GM12878 (cell line): Measurements from ENCODE around the gene KRT31. TPM values are rescaled to one million over a fixed set of nuclear protein-coding genes. Genes with fewer than 3 reads are reported as not detected.

ENCODE experiments used
- ATAC-seq: fragments of 200-7000 bp; cut with Tn5 transposase; 3 replicates; pipeline ENCODE4 v1.9.1; 2020; ENCODE audit warnings: mild to moderate bottlenecking, moderate library complexity
- BruUV-seq: library from RNA; stranded (reverse); fragments of 400-500 nt; replicated peaks from 2 replicates; lab custom pipeline; 2021; lab: Mats Ljungman, UMichigan
- CTCF ChIA-PET: fragments of 300-600 bp; sonication (Branson Sonifier 250); formaldehyde crosslinking; extraction: SDS; loops from one replicate; lab custom pipeline; 2021; ENCODE audit warnings: inconsistent platforms; lab: Yijun Ruan, JAX
- POLR2A ChIA-PET: fragments of 350-600 bp; formaldehyde crosslinking; extraction: SDS; loops from one replicate; lab custom pipeline; 2021; ENCODE audit warnings: inconsistent platforms; lab: Charles Lee
- RAD21 ChIA-PET: fragments of 300-600 bp; sonication (Branson Sonifier 250); formaldehyde crosslinking; loops from one replicate; lab custom pipeline; 2023; ENCODE audit warnings: antibody characterized with exemption; ENCODE audit not compliant: unreplicated experiment; lab: Charles Lee
- SMC1A ChIA-PET: fragments of 300-600 bp; sonication (Branson Sonifier 250); formaldehyde crosslinking; loops from one replicate; lab custom pipeline; 2023; ENCODE audit not compliant: unreplicated experiment, uncharacterized antibody; lab: Charles Lee
- DNase-seq: peaks from one replicate; pipeline ENCODE4 v3.0.0-alpha.2; 2011; ENCODE audit warnings: low read depth, low spot score
- FAIRE-seq: peaks from 3 replicates; lab custom pipeline; 2011; peaks lifted over from hg19 to GRCh38; lab: Jason Lieb, UNC
- H2AFZ ChIP-seq: 2 replicates; pipeline ENCODE4 v1.6.0; 2011; ENCODE audit warnings: low read depth, low read length, control low read depth; ENCODE audit not compliant: control insufficient read depth
- H3K27ac ChIP-seq: 2 replicates; pipeline ENCODE4 v1.5.1; 2011; ENCODE audit warnings: control low read depth; ENCODE audit not compliant: control insufficient read depth, insufficient read depth
- H3K27me3 ChIP-seq, 2 experiments: replicated peaks in 1 of 2; 2 replicates each; pipeline versions ENCODE4 v1.6.0 to v1.6.1; 2011; ENCODE audit warnings: low read length in 1 of 2; ENCODE audit not compliant: control insufficient read depth in 2 of 2, insufficient read depth in 2 of 2
- H3K36me3 ChIP-seq, 2 experiments: 2 replicates each; pipeline ENCODE4 v1.5.1; 2011; ENCODE audit warnings: low read length in 1 of 2; ENCODE audit not compliant: control insufficient read depth in 2 of 2, insufficient read depth in 2 of 2
- H3K4me1 ChIP-seq: 2 replicates; pipeline ENCODE4 v1.6.1; 2011; ENCODE audit warnings: mild to moderate bottlenecking, low read length, moderate library complexity, mixed read lengths; ENCODE audit not compliant: control insufficient read depth, insufficient read depth
- H3K4me2 ChIP-seq: 2 replicates; pipeline ENCODE4 v1.6.0; 2011; ENCODE audit warnings: control low read depth; ENCODE audit not compliant: control insufficient read depth, insufficient read depth
- H3K4me3 ChIP-seq: fragments of 200-600 bp; sonication (generic); 2 replicates; pipeline ENCODE4 v1.5.1; 2016
- H3K79me2 ChIP-seq: 2 replicates; pipeline ENCODE4 v1.6.0; 2011; ENCODE audit warnings: low read length; ENCODE audit not compliant: control insufficient read depth, insufficient read depth
- H3K9ac ChIP-seq: 2 replicates; pipeline ENCODE4 v1.8.0; 2011; ENCODE audit warnings: low read length, control low read depth, mixed read lengths; ENCODE audit not compliant: control insufficient read depth, insufficient read depth
- H3K9me3 ChIP-seq: replicated peaks from 3 replicates; pipeline ENCODE4 v1.5.1; 2011; ENCODE audit warnings: mild to moderate bottlenecking, low read length; ENCODE audit not compliant: control insufficient read depth, insufficient read depth
- H4K20me1 ChIP-seq: 2 replicates; pipeline ENCODE4 v1.6.0; 2011; ENCODE audit not compliant: control insufficient read depth, insufficient read depth
- BACH1 ChIP-seq: fragments of 450-650 bp; IDR thresholded peaks from 2 replicates; pipeline ENCODE4 v1.6.1; 2017; ENCODE audit warnings: mild to moderate bottlenecking, borderline replicate concordance
- BCL11A ChIP-seq: IDR thresholded peaks from 2 replicates; pipeline ENCODE4 v1.6.1; 2011; ENCODE audit warnings: low read depth, low read length
- CREB1 ChIP-seq: IDR thresholded peaks from 2 replicates; pipeline ENCODE4 v1.6.1; 2012; ENCODE audit warnings: low read depth, mild to moderate bottlenecking, inconsistent platforms
- GATAD2B ChIP-seq: fragments of 450-650 bp; conservative IDR thresholded peaks from 2 replicates; pipeline ENCODE4 v1.6.1; 2017; ENCODE audit warnings: low read depth, mild to moderate bottlenecking, moderate library complexity
- HDGF ChIP-seq: fragments of 450-650 bp; IDR thresholded peaks from 2 replicates; pipeline ENCODE4 v1.6.1; 2016; ENCODE audit warnings: antibody characterized with exemption
- HSF1 ChIP-seq: fragments of 150-350 bp; IDR thresholded peaks from 2 replicates; pipeline ENCODE4 v1.6.1; 2014; ENCODE audit warnings: mild to moderate bottlenecking, low read depth, low read length
- IKZF1 ChIP-seq: fragments of 450-650 bp; conservative IDR thresholded peaks from 2 replicates; pipeline ENCODE4 v1.6.1; 2017; ENCODE audit warnings: antibody characterized with exemption, mild to moderate bottlenecking
- KLF5 ChIP-seq: fragments of 450-650 bp; IDR thresholded peaks from 2 replicates; pipeline ENCODE4 v1.6.1; 2014; ENCODE audit warnings: mild to moderate bottlenecking; ENCODE audit not compliant: partially characterized antibody
- MAX ChIP-seq: IDR thresholded peaks from 2 replicates; pipeline ENCODE4 v1.6.1; 2012; ENCODE audit warnings: low read depth, low read length, improper control_type of control experiment
- MEF2B ChIP-seq: fragments of 450-650 bp; IDR thresholded peaks from 2 replicates; pipeline ENCODE4 v1.6.1; 2018; ENCODE audit warnings: mild to moderate bottlenecking, moderate library complexity; ENCODE audit not compliant: partially characterized antibody, poor library complexity, severe bottlenecking
- MLLT1 ChIP-seq: fragments of 450-650 bp; IDR thresholded peaks from 2 replicates; pipeline ENCODE4 v1.6.1; 2016; ENCODE audit warnings: mild to moderate bottlenecking
- POLR2AphosphoS5 ChIP-seq: IDR thresholded peaks from 2 replicates; pipeline ENCODE4 v1.6.1; 2011; ENCODE audit warnings: mild to moderate bottlenecking, low read length, inconsistent platforms
- SMARCA5 ChIP-seq: fragments of 450-650 bp; IDR thresholded peaks from 2 replicates; pipeline ENCODE4 v1.6.1; 2017; ENCODE audit warnings: mild to moderate bottlenecking
- SRF ChIP-seq, 2 experiments: IDR thresholded peaks; 2 replicates each; pipeline ENCODE4 v1.6.1; 2011; ENCODE audit warnings: low read depth in 2 of 2, low read length in 2 of 2, mild to moderate bottlenecking in 1 of 2, moderate library complexity in 1 of 2
- WRNIP1 ChIP-seq: IDR thresholded peaks from 2 replicates; pipeline ENCODE4 v1.6.1; 2011; ENCODE audit warnings: low read depth, low read length, improper control_type of control experiment, borderline replicate concordance
- ZNF592 ChIP-seq: fragments of 450-650 bp; IDR thresholded peaks from 2 replicates; pipeline ENCODE4 v1.6.1; 2017; ENCODE audit warnings: mild to moderate bottlenecking, moderate library complexity
- WGBS: methylation state at CpG from one replicate; pipeline ENCODE4 v1.1.6; 2016; ENCODE audit warnings: low lambda C conversion rate; ENCODE audit not compliant: insufficient replicate concordance, insufficient coverage; ENCODE audit errors: missing lambda C conversion rate; 5-methylcytosine and 5-hydroxymethylcytosine counted together
- in situ Hi-C: fragments of 300-500 bp; cut with MboI; formaldehyde crosslinking; loops from 9 replicates; pipeline ENCODE4 v1.14.3; 2018; ENCODE audit warnings: mixed read lengths
- intact Hi-C: fragments of 100-400 bp; cut with micrococcal nuclease; formaldehyde crosslinking; loops from one replicate; pipeline ENCODE4 v1.14.2; 2022; ENCODE audit not compliant: unreplicated experiment
- polyA plus RNA-seq, 11 experiments: library from polyadenylated mRNA; depleted of rRNA in 4 of 11; unstranded in 6 of 11; stranded (reverse) in 5 of 11; fragments of >200 nt; fragmentation: Nextera tagmentation in 4 of 11; fragmentation: Illumina TruSeq in 1 of 11; extraction: Ambion mirVana in 4 of 11; extraction: Trizol in 1 of 11; gene quantifications; 1 replicate in 1 of 11; 2 replicates in 10 of 11; pipeline versions ENCODE4 v1.2.1 to v1.2.3, GENCODE V29; 2011 to 2016; ENCODE audit warnings: inconsistent platforms in 2 of 11, missing spikeins in 2 of 11, low read depth in 1 of 11
- total RNA-seq, 4 experiments: library from RNA; depleted of rRNA in 3 of 4; stranded (reverse); fragments of >200 nt in 3 of 4; fragmentation: Illumina TruSeq in 1 of 4; extraction: Trizol in 1 of 4; gene quantifications; 2 replicates each; pipeline versions ENCODE4 v1.2.1 to v1.2.3, GENCODE V29; 2013 to 2021
- TF ChIP-seq, protein P1 (sequence below): fragments of 450-650 bp; IDR thresholded peaks from 2 replicates; pipeline ENCODE4 v1.6.1; 2017; ENCODE audit warnings: low read depth, mild to moderate bottlenecking, moderate library complexity

KRT31 gene
- total and polyA plus RNA-seq, 10 of the 15 experiments (the other 5 are each of a cell fraction or from before 2014, with no cell fraction given), result not detected

GRCh38 chr17:41437254-41437653, 39.8 kb upstream of the KRT31 start:
- FAIRE-seq (no peak), DNase-seq (no peak), ATAC-seq (no peak)
- intact Hi-C loops, result no loop called here
- H2AFZ ChIP-seq, result no peak overlapping the region
- no peaks in the 10 kb centered on the region for H3K4me1 ChIP-seq
- H3K4me3 ChIP-seq, result no peak overlapping the region
- ChIA-PET SMC1A (no interaction called here), POLR2A (no interaction called here), CTCF (no interaction called here), RAD21 (no interaction called here)
- no peaks in the 10 kb centered on the region for H3K79me2 ChIP-seq
- no peaks in the 10 kb centered on the region for H3K9me3 ChIP-seq
- H4K20me1 ChIP-seq, result no peaks in the 10 kb centered on the region
- H3K27ac ChIP-seq, result no peak overlapping the region
- H3K27me3 ChIP-seq, result peaks cover 0 to 7% of the 10 kb centered on the region in 2 experiments; a peak in 2 of 4 replicates
- no peak overlapping the region for H3K4me2 ChIP-seq
- H3K36me3 ChIP-seq, result no peaks in the 10 kb centered on the region
- no TSS peak for BruUV-seq
- no peak overlapping the region for H3K9ac ChIP-seq
- in situ Hi-C loops, result no loop called here
- 15% methylated on average over 7 of the region's 7 CpGs for WGBS
- TF ChIP-seq SMARCA5 (no peak), CREB1 (no peak), ZNF592 (no peak), MAX (no peak), WRNIP1 (no peak), GATAD2B (no peak), KLF5 (no peak), IKZF1 (no peak), HSF1 (no peak), HDGF (no peak), MEF2B (no peak), BCL11A (no peak), BACH1 (no peak), MLLT1 (no peak), SRF (IDR thresholded peaks at IDR 0.05; ENCODE audit: low read depth in 2 of 2, low read length in 2 of 2) (no peak), POLR2AphosphoS5 (no peak)
- TF ChIP-seq, protein P1, sequence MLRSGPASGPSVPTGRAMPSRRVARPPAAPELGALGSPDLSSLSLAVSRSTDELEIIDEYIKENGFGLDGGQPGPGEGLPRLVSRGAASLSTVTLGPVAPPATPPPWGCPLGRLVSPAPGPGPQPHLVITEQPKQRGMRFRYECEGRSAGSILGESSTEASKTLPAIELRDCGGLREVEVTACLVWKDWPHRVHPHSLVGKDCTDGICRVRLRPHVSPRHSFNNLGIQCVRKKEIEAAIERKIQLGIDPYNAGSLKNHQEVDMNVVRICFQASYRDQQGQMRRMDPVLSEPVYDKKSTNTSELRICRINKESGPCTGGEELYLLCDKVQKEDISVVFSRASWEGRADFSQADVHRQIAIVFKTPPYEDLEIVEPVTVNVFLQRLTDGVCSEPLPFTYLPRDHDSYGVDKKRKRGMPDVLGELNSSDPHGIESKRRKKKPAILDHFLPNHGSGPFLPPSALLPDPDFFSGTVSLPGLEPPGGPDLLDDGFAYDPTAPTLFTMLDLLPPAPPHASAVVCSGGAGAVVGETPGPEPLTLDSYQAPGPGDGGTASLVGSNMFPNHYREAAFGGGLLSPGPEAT, result no peak
